DND-41 (cell line): ENCODE measurements around the gene NFASC.

Source experiments
- ATAC-seq: fragments of 200-7000 bp; cut with Tn5 transposase; 3 replicates; pipeline ENCODE4 v1.9.1; 2021; ENCODE audit warnings: low read depth; ENCODE audit not compliant: insufficient read depth
- DNase-seq: peaks from one replicate; pipeline ENCODE4 v3.0.0-alpha.2; 2020
- H2AFZ ChIP-seq: 2 replicates; pipeline ENCODE4 v1.6.0; 2012; ENCODE audit warnings: low read depth, low read length
- H3K27ac ChIP-seq: 2 replicates; pipeline ENCODE4 v1.5.1; 2012; ENCODE audit warnings: low read length, inconsistent platforms
- H3K27me3 ChIP-seq: fragments of 200-600 bp; sonication (generic); 2 replicates; pipeline ENCODE4 v1.6.0; 2012; ENCODE audit warnings: low read length, mild to moderate bottlenecking, inconsistent platforms; ENCODE audit not compliant: insufficient read depth, poor library complexity
- H3K36me3 ChIP-seq: 2 replicates; pipeline ENCODE4 v1.5.1; 2012; ENCODE audit warnings: low read length, inconsistent platforms; ENCODE audit not compliant: insufficient read depth
- H3K4me1 ChIP-seq: 2 replicates; pipeline ENCODE4 v1.5.1; 2012; ENCODE audit warnings: mild to moderate bottlenecking, low read length; ENCODE audit not compliant: insufficient read depth
- H3K4me2 ChIP-seq: 2 replicates; pipeline ENCODE4 v1.6.0; 2012; ENCODE audit warnings: mild to moderate bottlenecking, moderate library complexity, low read length, inconsistent platforms; ENCODE audit not compliant: insufficient read depth
- H3K4me3 ChIP-seq, 2 experiments: fragments of 200-600 bp in 1 of 2; shearing (Covaris generic) in 1 of 2; 2 replicates each; pipeline ENCODE4 v1.5.1; 2012 to 2016; ENCODE audit warnings: inconsistent platforms in 2 of 2, low read length in 2 of 2, mild to moderate bottlenecking in 2 of 2, low read depth in 1 of 2, moderate library complexity in 1 of 2
- H3K79me2 ChIP-seq: 2 replicates; pipeline ENCODE4 v1.6.0; 2012; ENCODE audit warnings: low read length, inconsistent platforms; ENCODE audit not compliant: insufficient read depth
- H3K9ac ChIP-seq: 2 replicates; pipeline ENCODE4 v1.6.0; 2012; ENCODE audit warnings: low read depth, mild to moderate bottlenecking, inconsistent platforms, low read length, moderate library complexity
- H3K9me3 ChIP-seq: 2 replicates; pipeline ENCODE4 v1.5.1; 2012; ENCODE audit warnings: low read length, moderate library complexity, mild to moderate bottlenecking, inconsistent platforms; ENCODE audit not compliant: insufficient read depth, severe bottlenecking
- H4K20me1 ChIP-seq: 2 replicates; pipeline ENCODE4 v1.6.0; 2012; ENCODE audit warnings: low read length; ENCODE audit not compliant: insufficient read depth
- CTCF ChIP-seq: IDR thresholded peaks from 2 replicates; pipeline ENCODE4 v1.5.1; 2012; ENCODE audit warnings: borderline replicate concordance, low read length, moderate library complexity, mild to moderate bottlenecking; ENCODE audit not compliant: poor library complexity, severe bottlenecking; ENCODE audit errors: extremely low read depth
- EZH2 ChIP-seq: IDR thresholded peaks from 3 replicates; pipeline ENCODE4 v1.6.1; 2012; ENCODE audit warnings: borderline replicate concordance, low read depth, mild to moderate bottlenecking, moderate library complexity, low read length, inconsistent platforms; ENCODE audit not compliant: severe bottlenecking

NFASC gene

GRCh38 chr1:204891860-204892259, 21.2 kb downstream of the NFASC start:
- Histone ChIP-seq H2AFZ (no peak overlapping the region), H3K36me3 (no peaks in the 10 kb centered on the region), H4K20me1 (no peaks in the 10 kb centered on the region), H3K9ac (no peak overlapping the region), H3K79me2 (no peaks in the 10 kb centered on the region), H3K27ac (no peak overlapping the region), H3K4me2 (no peak overlapping the region), H3K4me1 (no peaks in the 10 kb centered on the region), H3K9me3 (no peaks in the 10 kb centered on the region), H3K4me3 (no peak overlapping the region), H3K27me3 (peaks cover 18% of the 10 kb centered on the region)
- ATAC-seq: no peak
- TF ChIP-seq EZH2 (no peak), CTCF (no peak)
- no peak for DNase-seq

GRCh38 chr1:204894031-204894430, 23.4 kb downstream of the NFASC start:
- H4K20me1 ChIP-seq: no peaks in the 10 kb centered on the region
- H3K9ac ChIP-seq: no peak overlapping the region
- H3K36me3 ChIP-seq: no peaks in the 10 kb centered on the region
- ATAC-seq: no peak
- no peak overlapping the region for H3K4me3 ChIP-seq
- H2AFZ ChIP-seq: no peak overlapping the region
- no peak overlapping the region for H3K27ac ChIP-seq
- no peak for TF ChIP-seq CTCF
- no peak for TF ChIP-seq EZH2
- no peaks in the 10 kb centered on the region for H3K4me1 ChIP-seq
- no peak for DNase-seq
- no peaks in the 10 kb centered on the region for H3K9me3 ChIP-seq
- H3K4me2 ChIP-seq: no peak overlapping the region
- peaks cover 18% of the 10 kb centered on the region for H3K27me3 ChIP-seq
- H3K79me2 ChIP-seq: no peaks in the 10 kb centered on the region

- Histone ChIP-seq H3K27ac (no peak overlapping the region), H3K79me2 (no peaks in the 10 kb centered on the region)
- no peak for ATAC-seq
Measured at GRCh38 chr1:204894606-204895005, 23.9 kb downstream of the NFASC start.

More at GRCh38 chr1:204894606-204895005, 23.9 kb downstream of the NFASC start:
- Histone ChIP-seq H3K9ac (no peak overlapping the region), H3K36me3 (no peaks in the 10 kb centered on the region), H2AFZ (no peak overlapping the region), H3K4me1 (no peaks in the 10 kb centered on the region), H3K27me3 (peaks cover 18% of the 10 kb centered on the region), H3K4me2 (no peak overlapping the region), H4K20me1 (no peaks in the 10 kb centered on the region), H3K4me3 (no peak overlapping the region), H3K9me3 (no peaks in the 10 kb centered on the region)
- DNase-seq: no peak
- TF ChIP-seq CTCF (no peak), EZH2 (no peak)
